Measurements from ENCODE around the gene STAB1.
"Not testable (repeated sequence)": the region's sequence is repeated elsewhere in the genome, so short reads cannot be mapped to it uniquely, and the experiment has no call there.

The STAB1 gene

DNA sequence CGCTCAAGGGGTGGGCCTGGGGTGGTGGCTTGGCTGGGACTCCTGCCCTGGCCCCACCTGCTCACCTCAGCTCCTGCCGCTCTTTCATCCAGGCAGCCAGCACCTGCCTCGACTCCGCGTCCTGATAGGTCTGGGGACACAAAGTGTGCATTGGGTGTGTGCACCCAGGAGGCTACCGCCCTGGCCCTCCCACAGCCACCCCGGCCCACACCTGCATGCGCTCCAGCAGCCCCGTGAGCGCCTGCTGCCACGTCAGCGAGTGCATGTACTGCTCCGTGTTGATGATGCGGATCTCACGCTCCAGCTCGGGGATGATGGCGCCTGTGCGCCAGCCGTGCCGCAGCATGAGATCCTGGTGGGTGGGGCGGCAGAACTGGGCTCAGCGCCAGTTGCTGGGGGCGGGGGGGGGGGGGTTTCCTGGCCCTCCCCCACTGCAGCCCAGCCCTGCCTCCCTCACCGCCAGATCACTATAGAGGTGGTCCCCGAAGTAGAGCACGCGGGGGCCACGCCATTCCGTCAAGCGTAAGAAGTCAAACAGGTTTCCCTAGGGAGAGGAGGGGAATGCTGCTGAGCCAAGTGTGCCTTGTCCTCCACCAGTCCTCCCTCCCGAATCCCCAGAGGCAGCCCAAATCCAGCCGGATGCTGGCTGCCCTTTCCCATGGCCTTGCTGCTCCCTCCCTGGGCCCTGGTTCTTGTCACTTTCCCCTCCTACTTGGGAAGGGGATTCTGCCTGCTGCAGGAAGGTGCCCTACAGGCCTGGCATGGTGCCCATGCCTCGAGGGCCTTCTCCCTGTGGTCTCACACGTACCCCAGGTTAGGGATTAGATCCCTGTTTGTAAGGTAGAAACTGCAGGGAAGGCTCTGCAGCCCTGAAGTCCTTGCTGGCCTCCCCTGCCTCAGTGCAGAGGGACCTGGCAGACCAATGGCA lies 29.9 kb downstream of the STAB1 start:
- DNase-seq = no peak

DNA sequence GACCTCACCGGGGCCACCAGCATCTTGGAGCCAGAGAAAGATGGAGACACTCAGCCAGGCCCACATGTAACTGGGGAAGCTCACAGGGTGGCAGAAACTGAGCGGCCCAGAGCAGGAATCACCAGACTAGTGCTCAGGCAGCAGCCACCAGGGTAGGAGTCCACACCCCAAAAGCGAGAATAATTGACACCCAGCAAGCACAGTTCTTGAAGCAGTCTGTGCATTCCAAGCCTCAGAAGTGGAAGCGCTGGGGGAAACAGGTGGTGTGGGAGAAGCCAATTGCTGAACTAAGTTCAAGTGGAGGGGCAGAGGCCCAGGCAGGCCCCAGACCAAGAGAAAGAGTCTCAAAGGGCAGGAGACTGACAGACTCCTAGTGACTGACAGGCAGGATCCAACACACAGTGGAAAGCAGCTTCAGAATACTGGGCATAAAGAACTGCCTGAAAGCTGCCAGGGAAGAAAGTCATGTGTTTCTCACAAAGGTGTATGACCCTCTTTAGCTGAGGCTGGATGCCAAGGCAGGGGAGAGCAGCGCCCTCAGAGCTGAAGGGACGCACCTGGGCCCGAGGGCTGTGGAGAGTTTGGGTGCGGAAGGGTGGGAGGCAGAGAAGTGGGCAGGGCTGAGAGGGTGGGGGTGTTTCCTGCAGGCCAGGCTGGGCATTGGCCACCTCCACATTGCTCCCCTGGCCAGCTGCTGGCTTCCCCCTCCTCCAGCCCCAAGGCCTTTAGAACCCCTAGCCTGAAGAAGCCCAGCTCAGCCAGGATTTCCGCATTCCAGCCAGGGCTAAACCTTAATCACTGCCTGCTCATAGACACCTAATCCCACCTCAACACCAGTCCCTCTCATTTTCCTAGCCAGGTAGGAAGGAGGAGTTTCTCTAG lies 30.8 kb downstream of the STAB1 start:
- DNase-seq = no peak

DNA sequence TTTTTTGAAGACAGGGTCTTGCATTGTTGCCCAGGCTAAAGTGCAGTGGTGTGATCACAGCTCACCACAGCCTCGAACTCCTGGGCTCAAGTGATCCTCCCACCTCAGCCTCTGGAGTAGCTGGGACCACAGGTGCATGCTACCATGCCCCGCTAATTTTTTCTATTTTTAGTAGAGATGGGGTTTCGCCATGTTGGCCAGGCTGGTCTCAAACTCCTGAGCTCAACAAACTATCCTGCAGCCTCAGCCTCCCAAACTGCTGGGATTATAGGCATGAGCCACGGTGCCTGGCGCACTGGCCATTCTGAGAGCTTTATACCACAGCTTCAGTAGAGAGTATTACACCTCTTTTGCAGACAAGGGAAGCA lies 31.5 kb downstream of the STAB1 start:
- not testable (repeated sequence) for DNase-seq

DNA sequence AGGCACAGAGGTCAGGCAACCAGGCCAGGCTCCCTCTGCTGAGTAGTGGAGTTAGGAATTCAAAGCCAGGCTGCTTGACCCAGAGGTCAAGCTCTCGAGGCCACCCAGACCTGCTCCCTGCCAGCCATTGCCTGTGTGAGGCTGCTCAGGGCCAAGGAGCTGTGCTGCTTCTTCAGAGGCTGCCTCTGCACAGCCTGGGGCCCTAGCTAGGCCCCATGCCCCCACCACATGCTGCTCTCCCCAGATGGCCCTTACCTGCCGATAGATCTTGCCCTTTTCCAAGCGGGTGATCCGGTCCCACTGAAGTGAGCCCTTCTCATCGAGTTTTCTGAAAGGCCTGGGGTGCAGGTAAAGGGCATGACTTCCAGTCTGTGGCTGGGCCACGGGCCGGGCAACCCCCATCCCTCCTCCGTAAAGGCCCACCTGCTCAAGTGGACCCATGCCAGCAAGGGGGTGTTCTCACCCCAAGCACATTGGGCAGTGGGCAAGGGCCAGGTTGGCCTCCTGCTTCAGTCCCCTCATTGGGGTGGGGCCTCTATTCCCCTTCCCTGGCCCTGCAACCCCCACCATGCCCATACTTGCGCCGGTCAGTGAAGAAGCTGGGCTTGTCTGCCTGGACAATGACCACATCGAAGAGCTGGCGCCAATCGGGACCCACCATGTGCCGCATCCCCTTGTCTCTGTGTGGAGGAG lies 32.0 kb downstream of the STAB1 start:
- DNase-seq = no peak

DNA sequence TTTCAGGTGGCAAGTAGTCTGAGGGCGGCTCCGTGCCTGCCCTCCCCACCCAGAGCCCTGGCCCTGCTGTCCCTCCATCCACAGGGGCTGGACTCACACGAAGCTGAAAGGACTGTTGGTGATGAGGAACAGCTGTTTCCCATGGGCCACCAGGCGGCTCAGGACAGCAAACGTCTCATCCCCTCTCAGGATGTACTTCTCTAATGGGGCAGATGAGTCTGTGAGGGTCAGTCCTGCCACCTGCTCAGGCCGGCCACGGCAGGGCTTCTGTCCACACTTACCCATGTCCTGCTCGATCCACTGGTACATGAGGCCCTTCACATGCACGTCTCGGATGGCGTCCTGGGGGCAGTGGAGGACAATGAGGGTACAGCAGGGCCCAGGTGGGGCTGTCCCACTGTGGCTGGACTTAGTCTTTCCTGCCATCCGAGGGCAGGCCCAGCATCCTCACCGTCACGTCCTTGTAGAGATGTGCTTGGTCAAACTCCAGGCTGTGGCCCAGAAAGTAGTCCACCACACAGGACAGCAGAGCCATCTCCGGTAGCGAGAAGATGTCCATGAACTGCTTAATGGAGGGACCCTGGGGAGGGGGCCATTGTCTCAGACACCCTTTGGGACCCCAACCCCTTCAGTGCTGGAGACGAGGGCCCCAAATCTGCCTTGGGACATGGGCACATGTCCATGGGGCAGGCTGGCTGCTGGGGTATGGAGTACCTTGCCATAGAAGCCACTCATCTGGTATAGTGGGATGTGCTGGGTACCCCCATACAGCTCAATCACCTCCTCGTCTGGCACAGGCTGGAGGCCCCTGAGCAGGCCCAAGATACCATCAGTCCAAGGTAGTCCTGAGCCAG lies 32.8 kb downstream of the STAB1 start:
- no peak for DNase-seq

DNA sequence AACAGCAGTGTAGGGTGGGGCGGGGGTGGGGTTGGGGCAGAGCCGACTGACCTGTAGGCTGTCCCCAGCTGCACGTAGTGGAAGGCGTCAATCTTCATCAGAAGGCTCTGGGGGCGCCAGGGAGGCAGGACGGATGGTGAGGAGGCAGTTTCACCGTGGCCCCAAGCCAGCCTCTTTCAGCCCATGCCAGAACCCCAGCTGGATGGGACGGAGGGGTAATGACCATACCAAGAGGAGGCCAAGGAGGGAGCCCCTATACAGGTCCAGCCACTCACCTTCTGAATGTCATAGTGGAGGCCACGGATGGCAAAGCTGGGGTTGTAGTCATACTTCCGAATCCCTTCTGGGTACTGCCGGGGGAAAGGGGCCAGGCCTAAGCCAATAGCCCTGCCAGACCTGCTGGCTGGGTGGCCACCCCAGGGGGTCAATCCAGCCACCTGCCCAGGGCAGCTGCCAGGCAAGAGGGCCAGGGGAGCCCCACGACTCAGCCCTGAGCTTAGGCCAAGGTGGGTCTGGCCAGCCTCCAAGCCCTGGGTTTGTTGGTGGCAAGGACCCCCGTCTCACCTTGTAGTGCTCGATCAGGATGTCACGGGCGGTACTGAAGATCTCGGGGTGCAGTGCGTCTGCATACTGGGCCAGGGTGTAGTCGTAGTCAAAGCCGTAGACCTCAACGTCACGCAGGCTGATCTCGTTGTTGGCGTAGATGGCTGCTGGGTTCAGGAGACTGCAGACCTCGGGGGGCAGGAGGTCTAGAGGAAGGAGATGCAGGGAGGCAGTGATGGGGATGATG lies 33.6 kb downstream of the STAB1 start:
- no peak for DNase-seq

DNA sequence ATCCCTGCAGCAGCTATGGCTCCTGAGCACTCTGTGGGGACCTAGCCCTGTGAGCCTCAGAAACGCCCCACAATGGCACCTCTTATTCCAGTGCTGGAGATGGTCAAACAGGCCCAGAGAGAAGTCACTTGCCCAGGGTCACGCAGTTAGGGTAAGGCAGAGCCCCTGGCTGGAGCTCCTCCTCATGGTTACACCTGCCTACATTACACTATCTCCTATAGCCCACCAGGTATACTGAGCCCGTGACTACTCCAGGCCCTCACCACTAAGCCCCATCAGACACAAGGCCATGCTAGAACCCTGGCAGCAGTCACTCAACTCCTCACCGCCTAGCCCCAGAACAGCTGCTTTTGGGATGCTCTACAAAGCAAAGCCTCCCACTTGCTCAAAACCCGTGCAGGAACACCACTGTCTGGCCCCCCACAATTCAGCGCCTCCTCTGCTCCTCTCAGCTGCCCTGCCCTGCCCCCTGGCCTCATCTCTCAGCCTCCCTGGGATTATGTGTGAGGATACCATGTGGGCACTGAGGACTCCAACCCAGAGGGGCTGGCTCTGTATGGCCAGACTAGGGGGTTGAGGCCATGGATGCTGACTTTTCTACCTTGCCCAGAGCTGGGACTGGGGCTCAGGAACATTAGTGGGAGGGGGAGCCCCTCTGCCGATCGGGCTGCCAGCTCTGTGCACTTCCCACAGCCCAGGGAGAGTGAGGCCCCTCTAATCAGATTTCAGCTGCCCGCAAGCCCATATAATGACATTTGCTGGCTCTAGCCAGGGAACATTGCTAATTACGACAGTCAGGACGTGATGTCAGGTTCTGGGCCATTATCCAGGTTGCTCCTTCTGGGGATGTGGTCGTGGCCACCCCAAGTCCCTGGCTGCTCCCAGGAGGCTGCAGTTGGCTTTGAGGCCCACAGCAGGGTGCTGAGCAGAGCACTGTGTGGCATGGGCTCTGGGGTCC lies 34.5 kb downstream of the STAB1 start:
- DNase-seq = no peak

DNA sequence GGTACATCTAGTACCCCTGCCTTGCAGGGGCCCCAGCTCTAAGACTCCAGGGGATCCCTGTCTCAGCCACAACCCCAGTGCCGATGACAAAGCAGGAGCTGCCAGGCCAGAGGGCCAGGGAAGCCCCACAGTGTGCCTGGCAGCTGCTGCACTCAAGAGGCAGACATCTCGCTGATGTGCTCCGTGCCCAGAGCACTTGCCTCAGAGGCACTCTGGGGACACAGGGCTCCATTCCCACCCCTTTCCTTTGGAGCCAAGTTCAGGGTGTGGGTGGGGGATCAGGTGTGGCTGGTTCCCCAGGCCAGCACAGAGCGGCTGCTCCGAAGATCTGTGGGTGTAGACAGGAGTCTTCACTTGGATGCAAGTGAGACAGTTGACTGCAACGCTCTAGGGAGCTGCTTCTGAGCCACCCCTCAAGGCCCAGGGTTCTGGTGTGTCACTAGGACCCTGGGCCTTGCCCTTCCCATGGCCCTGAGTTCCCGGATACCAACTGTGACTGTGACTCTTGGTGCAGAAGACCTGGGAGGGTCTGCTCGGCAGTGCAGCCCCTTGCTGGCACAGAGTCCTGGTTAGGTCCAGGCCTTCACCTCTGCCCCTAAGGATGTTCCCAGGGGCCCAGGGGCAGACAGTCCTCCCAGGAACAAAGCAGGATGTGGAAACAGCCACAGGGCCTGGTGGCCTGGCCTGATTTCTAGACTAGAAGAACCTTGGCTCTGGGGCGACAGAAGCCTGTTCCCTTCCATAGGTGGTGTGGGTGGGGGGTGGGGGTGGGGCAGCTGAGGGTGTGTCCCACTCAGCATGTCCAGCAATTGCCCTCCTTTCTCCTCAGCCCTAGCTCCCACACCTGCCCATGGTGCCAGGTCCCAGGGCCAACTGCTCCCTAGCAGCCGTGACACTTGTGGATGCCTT lies 36.0 kb downstream of the STAB1 start:
- DNase-seq = no peak

DNA sequence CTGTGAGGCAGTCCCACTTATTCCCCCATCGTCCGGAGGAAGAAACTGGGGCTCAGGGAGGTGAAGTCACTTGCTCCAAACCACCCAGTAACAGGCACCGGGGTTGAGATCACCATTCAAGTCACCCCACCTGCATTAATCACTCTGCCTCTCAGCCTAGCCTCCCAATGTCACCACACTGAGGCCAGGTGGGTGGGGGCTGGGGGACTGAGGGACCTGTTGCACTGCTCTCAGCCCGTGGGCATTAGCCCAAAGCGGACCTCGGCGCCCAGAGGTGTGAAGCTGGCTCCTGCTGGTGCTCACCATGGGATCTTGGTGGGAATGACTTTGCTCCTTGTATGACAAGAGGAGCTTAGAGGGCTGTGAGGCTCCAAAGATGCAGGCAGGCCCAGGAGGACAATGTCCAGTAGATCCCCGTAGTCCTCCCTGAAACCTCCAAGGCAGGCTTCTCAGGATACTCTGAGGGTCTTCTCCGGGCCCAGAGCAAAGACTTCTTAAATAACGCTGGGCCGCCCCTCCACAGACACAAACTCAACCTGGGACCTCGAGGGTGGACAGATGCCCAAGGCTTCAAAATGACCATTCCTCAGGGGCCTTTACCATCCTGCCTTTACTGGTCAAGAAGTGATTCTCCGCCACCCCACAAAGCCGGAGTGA lies 36.9 kb downstream of the STAB1 start:
- no peak for DNase-seq

DNA sequence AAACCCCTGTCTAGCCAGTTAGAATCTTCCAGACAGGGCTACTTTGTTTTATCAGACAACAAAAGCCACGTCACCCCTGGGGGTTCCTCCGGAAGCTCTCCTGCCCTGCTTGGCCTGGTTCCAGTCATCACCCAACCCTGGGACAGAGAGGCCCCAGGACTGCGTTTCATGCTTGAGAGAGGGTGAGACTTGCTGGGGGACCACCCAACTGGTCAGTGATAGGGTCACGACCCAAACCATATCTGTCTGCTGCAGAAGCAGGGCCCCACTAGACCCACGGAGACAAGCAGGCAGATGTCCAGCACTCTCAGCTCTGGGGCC lies 37.3 kb downstream of the STAB1 start:
- DNase-seq = no peak

DNA sequence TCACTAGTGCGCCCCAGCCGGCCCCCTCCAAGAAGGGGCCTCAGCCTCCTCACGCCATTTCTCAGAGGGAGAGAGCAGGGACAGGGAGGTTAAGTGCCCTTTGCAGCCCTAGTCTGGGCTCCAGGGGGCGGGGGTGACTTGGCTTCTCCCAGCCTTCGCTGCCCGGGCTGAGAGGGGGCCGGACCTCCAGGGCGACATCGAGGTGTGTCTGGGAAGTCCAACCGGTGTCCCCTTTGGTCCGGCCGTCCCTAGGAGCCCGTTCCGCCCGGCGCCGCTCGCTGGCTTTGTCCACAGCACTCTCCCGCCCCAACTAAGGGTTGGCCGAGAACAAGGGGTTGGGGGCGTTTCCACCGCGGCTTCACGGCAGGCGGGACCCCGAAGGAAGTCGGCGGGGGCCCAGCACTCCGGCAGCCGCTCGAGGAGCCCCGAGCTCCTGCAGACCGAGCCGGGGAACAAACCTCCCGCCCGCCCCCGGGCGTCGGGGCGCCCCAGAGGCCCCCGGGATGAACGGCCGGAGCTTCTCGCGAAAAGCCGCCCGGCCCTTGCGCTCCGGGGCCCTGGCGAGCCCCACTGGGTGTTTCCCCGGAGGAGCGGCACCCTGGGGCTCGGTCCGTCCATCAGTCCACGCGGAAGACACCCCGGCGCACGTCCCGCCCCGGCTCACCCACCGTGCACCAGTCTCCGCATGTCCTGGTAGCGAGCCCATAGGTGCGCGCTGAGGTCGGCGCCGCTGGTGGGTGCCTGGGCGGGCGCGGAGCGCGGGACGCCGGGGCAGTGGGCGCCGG lies 37.9 kb downstream of the STAB1 start:
- DNase-seq = no peak

DNA sequence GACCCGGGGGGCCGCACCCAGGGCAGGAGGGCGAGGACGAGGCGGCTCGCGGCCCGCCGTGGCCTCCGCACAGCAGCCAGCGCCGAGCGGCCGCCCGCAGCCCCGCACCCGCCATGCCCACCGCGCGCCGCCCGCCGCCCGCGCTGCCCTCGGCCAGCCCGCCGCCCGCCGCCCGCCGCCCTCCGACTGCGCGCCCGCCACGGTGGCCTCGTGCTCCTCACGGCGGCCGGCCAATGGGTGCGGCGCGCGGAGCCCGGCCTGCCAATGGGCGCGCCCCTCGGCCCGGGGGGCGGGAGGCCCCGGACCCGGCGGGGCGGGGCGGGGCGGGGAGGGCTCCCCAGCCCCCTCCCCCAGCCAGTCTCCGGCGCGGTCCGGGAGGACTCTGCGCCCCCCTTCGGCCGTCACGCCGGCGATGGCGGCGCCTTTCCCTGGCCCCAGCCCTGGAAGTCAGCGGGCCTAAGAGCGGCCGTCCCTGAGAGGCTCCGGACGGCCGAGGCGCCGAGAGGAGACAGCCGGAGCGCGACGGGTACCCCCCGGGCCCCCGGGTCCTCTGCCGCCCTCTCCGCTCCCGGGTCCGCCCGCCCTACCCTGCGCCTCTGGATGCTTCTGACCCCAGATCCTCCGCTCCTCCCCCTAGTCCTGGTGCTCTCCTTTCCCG lies 38.6 kb downstream of the STAB1 start, which contains the start of gene NT5DC2:
Gene NT5DC2, minus strand, starts transcription at position 235 of the 658 bp plus-strand sequence. Its CDS starts 120 bp downstream, at position 115.
- DNase-seq = no peak

DNA sequence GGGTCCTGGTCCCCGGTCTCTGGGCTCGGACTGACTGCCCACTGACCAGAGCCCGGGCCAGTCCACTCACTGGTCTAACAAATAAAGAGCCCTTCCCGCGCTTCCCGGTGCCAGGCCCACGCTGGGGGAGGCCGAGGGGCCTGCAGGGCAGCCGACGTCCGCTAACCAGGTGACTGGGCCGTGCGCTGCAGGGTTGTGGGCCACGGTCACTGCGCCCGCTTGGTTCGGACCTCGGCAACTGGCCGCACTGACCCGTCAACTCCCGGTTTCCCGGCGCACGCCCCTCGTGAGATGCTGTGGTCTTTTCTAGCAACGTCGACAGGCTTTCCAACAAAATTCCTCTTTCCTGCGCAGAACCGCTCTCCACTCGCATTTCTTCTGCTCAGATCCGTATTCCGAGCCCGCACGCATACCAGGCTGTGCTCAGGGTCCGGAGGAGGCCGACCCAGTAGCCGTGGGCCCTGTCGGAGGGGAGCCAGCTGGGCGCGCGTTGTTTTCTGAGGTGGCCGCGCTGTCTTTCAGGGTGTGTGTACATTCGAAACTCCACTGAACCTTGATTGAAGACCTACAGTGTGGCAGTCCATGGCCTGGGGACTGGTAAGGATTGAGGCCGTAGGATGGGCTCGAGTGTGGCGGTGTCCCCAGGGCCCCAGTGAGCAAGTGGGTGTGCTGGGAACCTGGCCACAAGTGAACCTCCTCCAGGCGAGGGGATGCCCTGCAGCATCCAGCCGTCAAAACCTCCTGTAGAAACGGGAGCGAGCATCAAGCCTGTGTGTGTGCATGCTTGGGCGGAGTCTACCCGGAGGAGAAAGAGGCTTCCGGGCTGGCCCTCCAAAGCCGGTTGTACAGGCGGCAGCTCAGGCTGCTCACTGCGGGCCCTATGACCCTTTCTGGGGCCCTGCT lies 39.4 kb downstream of the STAB1 start:
- peak; percentile 38 for DNase-seq

DNA sequence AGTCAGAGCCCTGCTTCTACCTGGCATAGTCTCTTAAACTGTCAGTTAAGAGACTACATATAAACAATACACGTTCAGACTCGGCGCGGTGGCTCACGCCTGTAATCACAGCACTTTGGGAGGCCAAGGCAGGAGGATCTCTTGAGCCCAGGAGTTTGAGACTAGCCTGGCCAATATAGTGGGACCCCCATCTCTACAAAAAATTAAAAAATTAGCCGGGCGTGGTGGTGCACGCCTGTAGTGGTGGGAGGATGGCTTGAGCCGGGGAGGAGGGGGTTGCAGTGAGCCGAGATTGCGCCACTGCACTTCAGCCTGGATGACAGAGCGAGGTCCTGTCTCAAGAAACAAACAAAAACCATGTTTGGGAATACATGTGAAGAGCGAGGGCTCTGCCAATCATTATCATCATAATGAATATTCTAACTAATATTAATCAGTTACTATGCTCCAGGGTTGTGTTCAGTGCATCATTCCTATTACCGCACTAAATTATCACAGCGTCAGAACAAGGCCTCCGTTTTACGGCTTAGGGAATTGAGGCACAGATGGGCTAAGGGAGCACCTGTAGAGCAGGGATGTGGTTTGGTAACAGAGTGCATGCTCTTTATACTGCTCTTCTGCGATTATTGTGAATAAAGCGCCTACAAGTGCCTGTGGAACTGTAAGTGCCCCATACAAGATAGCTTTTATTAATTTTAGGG lies 40.4 kb downstream of the STAB1 start:
- no peak for DNase-seq

DNA sequence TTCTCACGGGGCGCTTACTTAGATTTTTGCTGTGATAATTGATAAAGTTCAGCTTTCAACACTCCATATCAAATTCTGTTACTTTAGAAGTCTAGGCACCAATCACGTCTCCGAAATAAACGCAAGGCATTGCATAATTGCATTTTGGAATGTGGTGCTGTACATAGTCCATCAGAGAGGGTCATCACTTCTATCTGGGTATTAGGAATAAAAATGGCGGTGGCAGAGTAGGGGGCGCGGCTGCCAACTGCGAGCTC lies 40.9 kb downstream of the STAB1 start:
- no peak for DNase-seq

Measured in SHP77 treated with DMSO at 0.1 percent for 48 hours (cell line).